Spleen (tissue), 7 donors: Measurements from ENCODE around the gene PIGH.

ENCODE experiments used
- POLR2A ChIP-seq, 3 donors: fragments of 450-650 bp; IDR thresholded peaks; one replicate each; pipeline ENCODE4 v1.5.1; 2017; ENCODE audit warnings: antibody characterized with exemption in 3 of 3, mild to moderate bottlenecking in 1 of 3
- POLR2AphosphoS5 ChIP-seq, 3 donors: sonication (generic); formaldehyde crosslinking; IDR thresholded peaks; one replicate each; pipeline ENCODE4 v1.5.1; 2017; ENCODE audit warnings: antibody characterized with exemption in 3 of 3
- TF ChIP-seq, protein P1 (sequence below), 11 experiments: fragments of 200-600 bp in 7 of 11; fragments of 450-650 bp in 4 of 11; sonication (generic) in 4 of 11; IDR thresholded peaks in 8 of 11; conservative IDR thresholded peaks in 3 of 11; 1 replicate in 7 of 11; 2 replicates in 4 of 11; pipeline versions ENCODE4 v1.4.0 to v1.8.0; 2016 to 2021; ENCODE audit warnings: antibody characterized with exemption in 11 of 11, inconsistent platforms in 4 of 11, mild to moderate bottlenecking in 1 of 11
- donor health status: DM: no; HTN: no; CAD: no; lungs with moderate emphysema.
- donor health status: DM: no; HTN: no; CAD: no.
- donor health status: DM: no; HTN: no; CAD: no.

DNA sequence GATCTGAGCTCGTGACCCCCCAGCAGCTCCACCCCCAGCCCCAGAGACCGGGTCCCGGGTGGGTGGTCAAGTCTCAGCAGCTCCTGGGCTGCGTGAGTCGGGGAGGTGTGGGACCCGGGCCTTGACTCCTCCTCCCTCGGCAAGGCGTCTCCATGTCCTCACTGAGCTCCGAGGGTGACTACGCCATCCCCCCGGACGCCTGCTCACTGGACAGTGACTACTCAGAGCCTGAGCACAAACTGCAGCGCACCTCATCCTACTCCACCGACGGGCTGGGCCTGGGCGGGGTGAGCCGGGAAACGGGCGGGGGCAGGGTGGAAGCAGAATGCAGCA is 28.1 kb downstream of the PIGH start:
- TF ChIP-seq, protein P1, sequence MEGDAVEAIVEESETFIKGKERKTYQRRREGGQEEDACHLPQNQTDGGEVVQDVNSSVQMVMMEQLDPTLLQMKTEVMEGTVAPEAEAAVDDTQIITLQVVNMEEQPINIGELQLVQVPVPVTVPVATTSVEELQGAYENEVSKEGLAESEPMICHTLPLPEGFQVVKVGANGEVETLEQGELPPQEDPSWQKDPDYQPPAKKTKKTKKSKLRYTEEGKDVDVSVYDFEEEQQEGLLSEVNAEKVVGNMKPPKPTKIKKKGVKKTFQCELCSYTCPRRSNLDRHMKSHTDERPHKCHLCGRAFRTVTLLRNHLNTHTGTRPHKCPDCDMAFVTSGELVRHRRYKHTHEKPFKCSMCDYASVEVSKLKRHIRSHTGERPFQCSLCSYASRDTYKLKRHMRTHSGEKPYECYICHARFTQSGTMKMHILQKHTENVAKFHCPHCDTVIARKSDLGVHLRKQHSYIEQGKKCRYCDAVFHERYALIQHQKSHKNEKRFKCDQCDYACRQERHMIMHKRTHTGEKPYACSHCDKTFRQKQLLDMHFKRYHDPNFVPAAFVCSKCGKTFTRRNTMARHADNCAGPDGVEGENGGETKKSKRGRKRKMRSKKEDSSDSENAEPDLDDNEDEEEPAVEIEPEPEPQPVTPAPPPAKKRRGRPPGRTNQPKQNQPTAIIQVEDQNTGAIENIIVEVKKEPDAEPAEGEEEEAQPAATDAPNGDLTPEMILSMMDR (IDR thresholded peaks at IDR 0.05 in 8 of 11, conservative IDR thresholded peaks at IDR 0.05 in 3 of 11): no peak
- TF ChIP-seq POLR2AphosphoS5 (IDR thresholded peaks at IDR 0.05): no peak
- TF ChIP-seq POLR2A (IDR thresholded peaks at IDR 0.05): no peak
